ENCODE data around the gene GATAD2A.
"Not testable (repeated sequence)": the region's sequence is repeated elsewhere in the genome, so short reads cannot be mapped to it uniquely, and the experiment has no call there.

GATAD2A gene

GRCh38 chr19:19465436-19466070 lies 60.1 kb downstream of the GATAD2A start:
- no peak for DNase-seq (ENCODE audit: low read depth in 2 of 2)

- DNase-seq (ENCODE audit: low read depth in 2 of 2), result no peak
Observed at GRCh38 chr19:19466201-19466600, 60.7 kb downstream of the GATAD2A start.

GRCh38 chr19:19468424-19469050 lies 63.1 kb downstream of the GATAD2A start:
- no peak for DNase-seq (ENCODE audit: low read depth in 2 of 2)

GRCh38 chr19:19470579-19470978 lies 65.1 kb downstream of the GATAD2A start:
- DNase-seq (ENCODE audit: low read depth in 2 of 2), result no peak

GRCh38 chr19:19471682-19472081 lies 66.2 kb downstream of the GATAD2A start:
- DNase-seq (ENCODE audit: low read depth in 2 of 2), result no peak

GRCh38 chr19:19472106-19472505 lies 66.6 kb downstream of the GATAD2A start:
- not testable (repeated sequence) for DNase-seq (ENCODE audit: low read depth in 2 of 2)

GRCh38 chr19:19475015-19475765 lies 69.7 kb downstream of the GATAD2A start:
- DNase-seq (ENCODE audit: low read depth in 2 of 2), result no peak

GRCh38 chr19:19475849-19476828 lies 70.7 kb downstream of the GATAD2A start:
- no peak for DNase-seq (ENCODE audit: low read depth in 2 of 2)

- DNase-seq (ENCODE audit: low read depth in 2 of 2), result no peak
Observed at GRCh38 chr19:19477705-19478383, 72.4 kb downstream of the GATAD2A start.

- no peak for DNase-seq (ENCODE audit: low read depth in 2 of 2)
Observed at GRCh38 chr19:19480688-19481087, 75.2 kb downstream of the GATAD2A start.

GRCh38 chr19:19482809-19483596 lies 77.5 kb downstream of the GATAD2A start:
- no peak for DNase-seq (ENCODE audit: low read depth in 2 of 2)

- DNase-seq (ENCODE audit: low read depth in 2 of 2), result no peak
Observed at GRCh38 chr19:19485161-19485997, 79.9 kb downstream of the GATAD2A start.

- no peak for DNase-seq (ENCODE audit: low read depth in 2 of 2)
Observed at GRCh38 chr19:19485998-19486290, 80.5 kb downstream of the GATAD2A start.

- no peak for DNase-seq (ENCODE audit: low read depth in 2 of 2)
Observed at GRCh38 chr19:19486343-19487076, 81.0 kb downstream of the GATAD2A start.

- no peak for DNase-seq (ENCODE audit: low read depth in 2 of 2)
Observed at GRCh38 chr19:19487077-19487949, 81.8 kb downstream of the GATAD2A start.

- DNase-seq (ENCODE audit: low read depth in 2 of 2), result no peak
Observed at GRCh38 chr19:19487950-19488874, 82.7 kb downstream of the GATAD2A start.
